ENCODE measurements around the gene RAB10.
"Not testable (repeated sequence)": the region's sequence is repeated elsewhere in the genome, so short reads cannot be mapped to it uniquely, and the experiment has no call there.

Gene RAB10

GRCh38 chr2:25993049-25993448, 40.8 kb upstream of the RAB10 start:
- no peak for DNase-seq (ENCODE audit: extremely low read depth, insufficient read length)
- TF ChIP-seq, protein P1, sequence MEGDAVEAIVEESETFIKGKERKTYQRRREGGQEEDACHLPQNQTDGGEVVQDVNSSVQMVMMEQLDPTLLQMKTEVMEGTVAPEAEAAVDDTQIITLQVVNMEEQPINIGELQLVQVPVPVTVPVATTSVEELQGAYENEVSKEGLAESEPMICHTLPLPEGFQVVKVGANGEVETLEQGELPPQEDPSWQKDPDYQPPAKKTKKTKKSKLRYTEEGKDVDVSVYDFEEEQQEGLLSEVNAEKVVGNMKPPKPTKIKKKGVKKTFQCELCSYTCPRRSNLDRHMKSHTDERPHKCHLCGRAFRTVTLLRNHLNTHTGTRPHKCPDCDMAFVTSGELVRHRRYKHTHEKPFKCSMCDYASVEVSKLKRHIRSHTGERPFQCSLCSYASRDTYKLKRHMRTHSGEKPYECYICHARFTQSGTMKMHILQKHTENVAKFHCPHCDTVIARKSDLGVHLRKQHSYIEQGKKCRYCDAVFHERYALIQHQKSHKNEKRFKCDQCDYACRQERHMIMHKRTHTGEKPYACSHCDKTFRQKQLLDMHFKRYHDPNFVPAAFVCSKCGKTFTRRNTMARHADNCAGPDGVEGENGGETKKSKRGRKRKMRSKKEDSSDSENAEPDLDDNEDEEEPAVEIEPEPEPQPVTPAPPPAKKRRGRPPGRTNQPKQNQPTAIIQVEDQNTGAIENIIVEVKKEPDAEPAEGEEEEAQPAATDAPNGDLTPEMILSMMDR (IDR thresholded peaks at IDR 0.05; ENCODE audit: insufficient read depth, low read length, poor library complexity, severe bottlenecking): no peak
- Histone ChIP-seq H3K27me3 (replicated peaks; ENCODE audit: control insufficient read depth, insufficient read depth, low read length) (no peaks in the 10 kb centered on the region), H3K36me3 (ENCODE audit: control insufficient read depth, insufficient read depth, low read length) (no peaks in the 10 kb centered on the region), H3K4me3 (replicated peaks; ENCODE audit: low read depth, low read length) (no peak overlapping the region)

GRCh38 chr2:25994509-25994908, 39.4 kb upstream of the RAB10 start:
- no peak overlapping the region for H3K4me3 ChIP-seq (replicated peaks; ENCODE audit: low read depth, low read length)
- no peaks in the 10 kb centered on the region for H3K36me3 ChIP-seq (ENCODE audit: control insufficient read depth, insufficient read depth, low read length)
- no peak for DNase-seq (ENCODE audit: extremely low read depth, insufficient read length)
- H3K27me3 ChIP-seq (replicated peaks; ENCODE audit: control insufficient read depth, insufficient read depth, low read length): no peaks in the 10 kb centered on the region
- TF ChIP-seq, protein P1 (IDR thresholded peaks at IDR 0.05; ENCODE audit: insufficient read depth, low read length, poor library complexity, severe bottlenecking): no peak

DNA sequence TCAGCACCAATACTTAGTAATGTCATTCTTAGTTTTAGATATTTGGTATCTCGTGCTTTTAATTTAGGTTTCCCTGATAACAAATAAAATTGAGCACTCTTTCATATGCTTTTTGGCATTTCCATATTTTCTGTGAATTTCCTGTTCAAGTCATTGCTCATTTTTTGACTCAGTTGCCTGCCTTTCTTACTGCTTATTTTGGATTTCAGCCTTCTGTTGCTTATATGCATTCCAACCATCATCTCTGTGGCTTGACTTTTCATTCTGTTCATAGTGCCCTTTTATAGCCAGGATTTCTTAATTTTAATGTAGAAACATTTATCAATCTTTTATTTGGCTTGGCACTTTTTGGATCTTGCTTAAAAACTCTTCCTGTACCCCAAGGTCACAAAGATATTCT, 37.0 kb upstream of the RAB10 start:
- TF ChIP-seq, protein P1 (IDR thresholded peaks at IDR 0.05; ENCODE audit: insufficient read depth, low read length, poor library complexity, severe bottlenecking): no peak
- Histone ChIP-seq H3K27me3 (replicated peaks; ENCODE audit: control insufficient read depth, insufficient read depth, low read length) (no peaks in the 10 kb centered on the region), H3K4me3 (replicated peaks; ENCODE audit: low read depth, low read length) (no peak overlapping the region), H3K36me3 (ENCODE audit: control insufficient read depth, insufficient read depth, low read length) (no peaks in the 10 kb centered on the region)
- DNase-seq (ENCODE audit: extremely low read depth, insufficient read length): no peak

DNA sequence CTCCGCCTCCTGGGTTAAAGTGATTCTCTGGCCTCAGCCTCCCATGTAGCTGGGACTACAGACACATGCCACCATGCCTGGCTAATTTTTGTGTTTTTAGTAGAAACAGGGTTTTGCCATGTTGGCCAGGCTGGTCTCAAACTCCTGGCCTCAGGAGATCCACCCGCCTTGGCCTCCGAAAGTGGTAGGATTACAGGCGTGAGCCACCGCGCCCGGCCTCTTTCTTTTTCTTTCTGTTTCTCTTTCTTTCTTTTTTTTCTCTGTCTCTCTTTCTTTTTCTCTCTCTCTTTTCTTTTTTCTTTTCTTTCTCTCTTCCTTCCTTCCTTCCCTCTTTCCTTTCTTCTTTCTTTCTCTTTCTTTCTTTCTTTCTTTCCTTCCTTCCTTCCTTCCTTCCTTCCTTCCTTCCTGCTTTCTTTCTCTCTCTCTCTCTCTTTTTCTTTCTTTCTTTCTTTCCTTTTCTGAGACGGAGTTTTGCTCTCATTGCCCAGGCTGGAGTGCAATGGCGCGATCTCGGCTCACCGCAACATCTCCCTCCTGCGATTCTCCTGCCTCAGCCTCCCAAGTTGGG, 35.0 kb upstream of the RAB10 start:
- not testable (repeated sequence) for DNase-seq (ENCODE audit: extremely low read depth, insufficient read length); H3K27me3 ChIP-seq (replicated peaks; ENCODE audit: control insufficient read depth, insufficient read depth, low read length); H3K36me3 ChIP-seq (ENCODE audit: control insufficient read depth, insufficient read depth, low read length); H3K4me3 ChIP-seq (replicated peaks; ENCODE audit: low read depth, low read length)

DNA sequence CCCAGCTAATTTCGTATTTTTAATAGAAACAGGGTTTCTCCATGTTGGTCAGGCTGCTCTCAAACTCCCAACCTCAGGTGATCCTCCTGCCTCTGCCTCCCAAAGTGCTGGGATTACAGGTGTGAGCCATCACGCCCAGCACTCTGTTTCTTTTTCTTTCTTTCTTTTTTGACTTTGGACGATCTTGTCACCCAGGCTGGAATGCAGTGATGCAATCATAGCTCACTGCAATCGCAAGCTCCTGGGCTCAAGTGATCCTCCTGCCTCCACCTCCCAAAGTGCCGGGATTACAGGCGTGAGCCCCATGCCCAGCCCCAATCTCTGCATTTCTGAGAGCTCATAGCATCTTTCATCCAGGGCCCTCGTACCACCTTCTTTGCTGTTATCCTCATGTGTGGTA, 34.5 kb upstream of the RAB10 start:
- not testable (repeated sequence) for H3K27me3 ChIP-seq (replicated peaks; ENCODE audit: control insufficient read depth, insufficient read depth, low read length); DNase-seq (ENCODE audit: extremely low read depth, insufficient read length); H3K36me3 ChIP-seq (ENCODE audit: control insufficient read depth, insufficient read depth, low read length); H3K4me3 ChIP-seq (replicated peaks; ENCODE audit: low read depth, low read length)

DNA sequence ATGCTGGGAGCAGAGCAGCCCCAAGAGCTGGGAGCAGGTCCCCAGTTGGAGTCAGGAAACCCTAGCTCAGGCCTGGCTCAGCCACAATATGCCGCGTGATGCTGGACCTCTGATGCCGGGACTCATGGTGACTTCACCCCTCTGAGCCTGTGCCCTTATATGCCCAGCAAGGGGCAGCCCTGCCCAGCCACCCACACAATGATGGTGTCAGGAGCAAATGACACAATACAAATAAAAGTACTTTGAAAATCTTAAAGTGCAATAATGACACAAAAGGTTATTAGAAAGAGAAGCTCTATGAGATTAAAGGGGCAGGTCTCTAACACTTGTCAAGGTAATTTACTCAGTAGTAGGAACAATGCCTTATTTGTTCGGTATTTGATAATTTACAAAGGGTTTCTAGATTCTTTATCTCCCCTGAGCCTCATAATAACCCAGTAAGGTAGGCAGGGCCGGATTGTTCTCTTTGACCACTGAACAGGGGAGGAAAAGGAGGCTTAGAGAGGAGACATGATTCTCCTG, 33.3 kb upstream of the RAB10 start:
- DNase-seq (ENCODE audit: extremely low read depth, insufficient read length): no peak

More for the DNA sequence above, 33.3 kb upstream of the RAB10 start:
- H3K27me3 ChIP-seq (replicated peaks; ENCODE audit: control insufficient read depth, insufficient read depth, low read length): no peaks in the 10 kb centered on the region
- no peak overlapping the region for H3K4me3 ChIP-seq (replicated peaks; ENCODE audit: low read depth, low read length)
- TF ChIP-seq, protein P1 (IDR thresholded peaks at IDR 0.05; ENCODE audit: insufficient read depth, low read length, poor library complexity, severe bottlenecking): no peak
- H3K36me3 ChIP-seq (ENCODE audit: control insufficient read depth, insufficient read depth, low read length): no peaks in the 10 kb centered on the region
